ENCODE measurements around the gene CRELD2. TPM values are rescaled to one million over a fixed set of nuclear protein-coding genes. Genes with fewer than 3 reads are reported as not detected.

CRELD2 gene
- total and polyA plus RNA-seq, 2 of the 13 experiments (the other 11 are each of a cell fraction or from before 2014, with no cell fraction given), result 17.2 to 44.7 TPM

GRCh38 chr22:49937758-49938564, 19.5 kb downstream of the CRELD2 start (continued):
- TF ChIP-seq, protein P1, sequence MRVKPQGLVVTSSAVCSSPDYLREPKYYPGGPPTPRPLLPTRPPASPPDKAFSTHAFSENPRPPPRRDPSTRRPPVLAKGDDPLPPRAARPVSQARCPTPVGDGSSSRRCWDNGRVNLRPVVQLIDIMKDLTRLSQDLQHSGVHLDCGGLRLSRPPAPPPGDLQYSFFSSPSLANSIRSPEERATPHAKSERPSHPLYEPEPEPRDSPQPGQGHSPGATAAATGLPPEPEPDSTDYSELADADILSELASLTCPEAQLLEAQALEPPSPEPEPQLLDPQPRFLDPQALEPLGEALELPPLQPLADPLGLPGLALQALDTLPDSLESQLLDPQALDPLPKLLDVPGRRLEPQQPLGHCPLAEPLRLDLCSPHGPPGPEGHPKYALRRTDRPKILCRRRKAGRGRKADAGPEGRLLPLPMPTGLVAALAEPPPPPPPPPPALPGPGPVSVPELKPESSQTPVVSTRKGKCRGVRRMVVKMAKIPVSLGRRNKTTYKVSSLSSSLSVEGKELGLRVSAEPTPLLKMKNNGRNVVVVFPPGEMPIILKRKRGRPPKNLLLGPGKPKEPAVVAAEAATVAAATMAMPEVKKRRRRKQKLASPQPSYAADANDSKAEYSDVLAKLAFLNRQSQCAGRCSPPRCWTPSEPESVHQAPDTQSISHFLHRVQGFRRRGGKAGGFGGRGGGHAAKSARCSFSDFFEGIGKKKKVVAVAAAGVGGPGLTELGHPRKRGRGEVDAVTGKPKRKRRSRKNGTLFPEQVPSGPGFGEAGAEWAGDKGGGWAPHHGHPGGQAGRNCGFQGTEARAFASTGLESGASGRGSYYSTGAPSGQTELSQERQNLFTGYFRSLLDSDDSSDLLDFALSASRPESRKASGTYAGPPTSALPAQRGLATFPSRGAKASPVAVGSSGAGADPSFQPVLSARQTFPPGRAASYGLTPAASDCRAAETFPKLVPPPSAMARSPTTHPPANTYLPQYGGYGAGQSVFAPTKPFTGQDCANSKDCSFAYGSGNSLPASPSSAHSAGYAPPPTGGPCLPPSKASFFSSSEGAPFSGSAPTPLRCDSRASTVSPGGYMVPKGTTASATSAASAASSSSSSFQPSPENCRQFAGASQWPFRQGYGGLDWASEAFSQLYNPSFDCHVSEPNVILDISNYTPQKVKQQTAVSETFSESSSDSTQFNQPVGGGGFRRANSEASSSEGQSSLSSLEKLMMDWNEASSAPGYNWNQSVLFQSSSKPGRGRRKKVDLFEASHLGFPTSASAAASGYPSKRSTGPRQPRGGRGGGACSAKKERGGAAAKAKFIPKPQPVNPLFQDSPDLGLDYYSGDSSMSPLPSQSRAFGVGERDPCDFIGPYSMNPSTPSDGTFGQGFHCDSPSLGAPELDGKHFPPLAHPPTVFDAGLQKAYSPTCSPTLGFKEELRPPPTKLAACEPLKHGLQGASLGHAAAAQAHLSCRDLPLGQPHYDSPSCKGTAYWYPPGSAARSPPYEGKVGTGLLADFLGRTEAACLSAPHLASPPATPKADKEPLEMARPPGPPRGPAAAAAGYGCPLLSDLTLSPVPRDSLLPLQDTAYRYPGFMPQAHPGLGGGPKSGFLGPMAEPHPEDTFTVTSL (CRISPR knock-in tag; IDR thresholded peaks at IDR 0.05; ENCODE audit: borderline replicate concordance), result peak; percentile 86; the same call in 1 of the 2 replicates
- TF ChIP-seq ZNF775 (CRISPR knock-in tag; IDR thresholded peaks at IDR 0.05; ENCODE audit: borderline replicate concordance) (no peak), EED (CRISPR knock-in tag; IDR thresholded peaks at IDR 0.05) (peak; percentile 85; the same call in 1 of the 2 replicates), ZSCAN25 (CRISPR knock-in tag; IDR thresholded peaks at IDR 0.05) (peak; percentile 83; the same call in 1 of the 2 replicates), GPN1 (CRISPR knock-in tag; IDR thresholded peaks at IDR 0.05; ENCODE audit: borderline replicate concordance) (no peak), SOX6 (IDR thresholded peaks at IDR 0.05) (no peak), SOX6 (CRISPR knock-in tag; IDR thresholded peaks at IDR 0.05) (peak; percentile 93), REST (IDR thresholded peaks at IDR 0.05; ENCODE audit: borderline replicate concordance in 1 of 2, low read depth in 1 of 2, low read length in 2 of 2) (no peak), TBL1XR1 (IDR thresholded peaks at IDR 0.05; ENCODE audit: borderline replicate concordance, low read length, partially characterized antibody) (no peak), BCL6 (CRISPR knock-in tag; IDR thresholded peaks at IDR 0.05) (peak; percentile 96), HMGA1 (CRISPR knock-in tag; conservative IDR thresholded peaks at IDR 0.05) (no peak), ZNF256 (CRISPR knock-in tag; conservative IDR thresholded peaks at IDR 0.05) (no peak), MXD3 (CRISPR knock-in tag; IDR thresholded peaks at IDR 0.05) (no peak), CBX5 (CRISPR knock-in tag; IDR thresholded peaks at IDR 0.05; ENCODE audit: borderline replicate concordance) (peak; percentile 62; the same call in 1 of the 2 replicates), JUNB (CRISPR knock-in tag; IDR thresholded peaks at IDR 0.05; ENCODE audit: borderline replicate concordance) (no peak), NR0B2 (CRISPR knock-in tag; IDR thresholded peaks at IDR 0.05) (no peak)

Measured in HepG2 (cell line).